Endothelial cell of umbilical vein (primary cell): Measurements from ENCODE around the gene OR13J1. TPM values are rescaled to one million over a fixed set of nuclear protein-coding genes. Genes with fewer than 3 reads are reported as not detected.

ENCODE experiments used
- BruUV-seq: library from RNA; stranded (reverse); fragments of 400-500 nt; replicated peaks from 2 replicates; lab custom pipeline; 2021; lab: Mats Ljungman, UMichigan
- CTCF ChIA-PET: fragments of 300-600, 350-600 bp; sonication (Branson Sonifier 250); formaldehyde crosslinking; loops from one replicate; lab custom pipeline; 2021; ENCODE audit warnings: antibody characterized with exemption, inconsistent platforms; lab: Charles Lee
- POLR2A ChIA-PET: fragments of 300-600, 350-600 bp; sonication (Branson Sonifier 250); formaldehyde crosslinking; loops from one replicate; lab custom pipeline; 2021; ENCODE audit warnings: antibody characterized with exemption, inconsistent platforms; lab: Charles Lee
- DNase-seq: peaks from one replicate; pipeline ENCODE4 v3.0.0-alpha.2; 2011; ENCODE audit warnings: low read depth, low spot score
- FAIRE-seq: peaks from 2 replicates; lab custom pipeline; 2011; peaks lifted over from hg19 to GRCh38; lab: Jason Lieb, UNC
- H2AFZ ChIP-seq: 2 replicates; pipeline ENCODE4 v1.6.0; 2012; ENCODE audit warnings: low read depth, low read length, control low read depth, inconsistent platforms
- H3K27ac ChIP-seq: 2 replicates; pipeline ENCODE4 v1.5.1; 2011; ENCODE audit warnings: low read depth, mild to moderate bottlenecking, control low read depth, low read length, moderate library complexity; ENCODE audit not compliant: insufficient read depth
- H3K27me3 ChIP-seq, 2 experiments: 2 replicates each; pipeline versions ENCODE4 v1.6.0 to v1.6.1; 2011; ENCODE audit warnings: low read length in 2 of 2, mixed read lengths in 1 of 2; ENCODE audit not compliant: control insufficient read depth in 2 of 2, insufficient read depth in 2 of 2
- H3K36me3 ChIP-seq, 2 experiments: 2 replicates in 1 of 2; 3 replicates in 1 of 2; pipeline ENCODE4 v1.5.1; 2011; ENCODE audit warnings: low read length in 2 of 2, mild to moderate bottlenecking in 1 of 2, moderate library complexity in 1 of 2; ENCODE audit not compliant: control insufficient read depth in 2 of 2, insufficient read depth in 2 of 2; ENCODE audit errors: extremely low read depth in 1 of 2
- H3K4me1 ChIP-seq: 3 replicates; pipeline ENCODE4 v1.5.1; 2011; ENCODE audit warnings: mild to moderate bottlenecking, low read length; ENCODE audit not compliant: control insufficient read depth, insufficient read depth; ENCODE audit errors: extremely low read depth
- H3K4me2 ChIP-seq: 2 replicates; pipeline ENCODE4 v1.6.1; 2011; ENCODE audit warnings: low read length, control low read depth, mixed read lengths; ENCODE audit not compliant: insufficient read depth
- H3K4me3 ChIP-seq, 3 experiments: fragments of 200-600 bp in 1 of 3; sonication (generic), shearing (Covaris generic) in 1 of 3; replicated peaks in 1 of 3; 2 replicates each; pipeline ENCODE4 v1.5.1; 2011 to 2016; ENCODE audit warnings: control low read depth in 3 of 3, low read length in 3 of 3, mild to moderate bottlenecking in 2 of 3, inconsistent platforms in 1 of 3, low read depth in 1 of 3, moderate library complexity in 1 of 3; ENCODE audit not compliant: insufficient read depth in 1 of 3
- H3K79me2 ChIP-seq: 2 replicates; pipeline ENCODE4 v1.6.0; 2012; ENCODE audit warnings: low read length, inconsistent platforms; ENCODE audit not compliant: control insufficient read depth, insufficient read depth
- H3K9ac ChIP-seq: replicated peaks from 2 replicates; pipeline ENCODE3; 2011; ENCODE audit warnings: low read length, control low read depth; ENCODE audit not compliant: insufficient read depth; ENCODE audit errors: extremely low read depth
- H3K9me1 ChIP-seq: replicated peaks from 3 replicates; pipeline ENCODE4 v1.6.0; 2011; ENCODE audit warnings: mild to moderate bottlenecking, low read length; ENCODE audit not compliant: control insufficient read depth, insufficient read depth; ENCODE audit errors: extremely low read depth
- H3K9me3 ChIP-seq: replicated peaks from 2 replicates; pipeline ENCODE4 v1.5.1; 2012; ENCODE audit warnings: low read length, inconsistent platforms; ENCODE audit not compliant: control insufficient read depth, insufficient read depth
- H4K20me1 ChIP-seq: replicated peaks from 2 replicates; pipeline ENCODE3; 2011; ENCODE audit warnings: mild to moderate bottlenecking, low read length; ENCODE audit not compliant: control insufficient read depth, insufficient read depth; ENCODE audit errors: extremely low read depth
- EZH2 ChIP-seq: IDR thresholded peaks from 2 replicates; pipeline ENCODE4 v1.6.1; 2012; ENCODE audit warnings: borderline replicate concordance, low read depth, mild to moderate bottlenecking, moderate library complexity, low read length, inconsistent platforms; ENCODE audit not compliant: severe bottlenecking
- FOS ChIP-seq: IDR thresholded peaks from 2 replicates; pipeline ENCODE4 v1.6.1; 2011; ENCODE audit warnings: mild to moderate bottlenecking, low read length, moderate library complexity, borderline replicate concordance; ENCODE audit not compliant: insufficient read depth
- GATA2 ChIP-seq: IDR thresholded peaks from 2 replicates; pipeline ENCODE4 v1.7.0; 2011; ENCODE audit warnings: low read depth, mild to moderate bottlenecking, moderate library complexity, mixed read lengths, low read length; ENCODE audit not compliant: insufficient read length, insufficient read depth
- JUN ChIP-seq: IDR thresholded peaks from 2 replicates; pipeline ENCODE4 v1.6.1; 2011; ENCODE audit warnings: borderline replicate concordance, low read depth; ENCODE audit not compliant: insufficient read length, insufficient read depth
- MYC ChIP-seq: IDR thresholded peaks from one replicate; pipeline ENCODE4 v1.6.1; 2011; ENCODE audit warnings: mild to moderate bottlenecking, low read depth, low read length
- POLR2A ChIP-seq: IDR thresholded peaks from 2 replicates; pipeline ENCODE4 v1.6.1; 2012; ENCODE audit warnings: low read depth, mild to moderate bottlenecking, control low read depth, low read length
- POLR2AphosphoS5 ChIP-seq: IDR thresholded peaks from 2 replicates; pipeline ENCODE4 v1.6.1; 2012; ENCODE audit warnings: low read depth, mild to moderate bottlenecking, control low read depth, low read length, moderate library complexity; ENCODE audit not compliant: insufficient read depth
- dilution Hi-C: fragments of 300-500 bp; cut with MboI; formaldehyde crosslinking; loops from one replicate; pipeline ENCODE4 v1.15.0; 2019; ENCODE audit warnings: low sequenced_read_pairs; ENCODE audit not compliant: extremely low pct_ligation_motif_present
- intact Hi-C: fragments of 100-400 bp; cut with micrococcal nuclease; formaldehyde crosslinking; loops from one replicate; pipeline ENCODE4 v1.10.0; 2022
- polyA plus RNA-seq, 4 experiments: library from polyadenylated mRNA; depleted of rRNA in 3 of 4; stranded (reverse) in 3 of 4; unstranded in 1 of 4; fragments of >200 nt; gene quantifications; 2 replicates each; pipeline versions ENCODE4 v1.2.1 to v1.2.3, GENCODE V29; 2011 to 2012; ENCODE audit warnings: missing spikeins in 1 of 4
- total RNA-seq: library from RNA; stranded (reverse); gene quantifications from 2 replicates; pipeline ENCODE4 v1.2.3, GENCODE V29; 2021
- TF ChIP-seq, protein P1 (sequence below): IDR thresholded peaks from 2 replicates; pipeline ENCODE4 v1.6.1; 2011; ENCODE audit not compliant: insufficient read depth, insufficient read length
- TF ChIP-seq, protein P2 (sequence below), 2 donors: IDR thresholded peaks; 1 replicate in 1 of 2; 2 replicates in 1 of 2; pipeline ENCODE4 v1.5.1; 2011; ENCODE audit warnings: low read length in 2 of 2, mild to moderate bottlenecking in 2 of 2, moderate library complexity in 2 of 2, control low read depth in 1 of 2, inconsistent platforms in 1 of 2, low read depth in 1 of 2; ENCODE audit not compliant: insufficient read depth in 1 of 2; ENCODE audit errors: extremely low read depth in 1 of 2

The OR13J1 gene
- total and polyA plus RNA-seq, 2 donors (not counting 3 experiments of a cell fraction or from before 2014, with no cell fraction given) = not detected

DNA sequence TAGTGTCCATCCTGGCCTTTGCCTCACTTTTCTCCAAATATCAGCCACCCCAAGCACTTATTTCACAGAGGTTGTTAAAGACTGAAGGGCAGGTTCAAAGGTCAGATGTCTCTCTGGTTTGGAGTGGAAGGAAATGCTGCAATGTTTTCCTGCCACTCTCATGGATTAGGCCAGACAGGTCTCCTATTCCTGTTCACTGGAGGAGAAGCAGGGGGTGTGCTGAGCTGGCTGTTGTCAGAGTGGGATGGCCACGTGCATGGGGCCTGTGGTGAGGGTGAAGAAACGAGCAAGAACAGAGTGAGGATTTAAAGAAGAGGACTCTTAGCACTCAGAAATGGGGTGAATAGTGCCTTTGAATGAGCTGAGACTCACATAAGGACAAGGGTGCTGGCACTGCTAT, 34.4 kb downstream of the OR13J1 start:
- no peak for TF ChIP-seq MYC
- TF ChIP-seq, protein P1, sequence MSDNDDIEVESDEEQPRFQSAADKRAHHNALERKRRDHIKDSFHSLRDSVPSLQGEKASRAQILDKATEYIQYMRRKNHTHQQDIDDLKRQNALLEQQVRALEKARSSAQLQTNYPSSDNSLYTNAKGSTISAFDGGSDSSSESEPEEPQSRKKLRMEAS = no peak
- no peak for TF ChIP-seq FOS
- no peak for TF ChIP-seq EZH2
- no peak for TF ChIP-seq POLR2A
- no peak for TF ChIP-seq GATA2
- no peak for TF ChIP-seq JUN
- TF ChIP-seq POLR2AphosphoS5 = no peak
- TF ChIP-seq, protein P2, sequence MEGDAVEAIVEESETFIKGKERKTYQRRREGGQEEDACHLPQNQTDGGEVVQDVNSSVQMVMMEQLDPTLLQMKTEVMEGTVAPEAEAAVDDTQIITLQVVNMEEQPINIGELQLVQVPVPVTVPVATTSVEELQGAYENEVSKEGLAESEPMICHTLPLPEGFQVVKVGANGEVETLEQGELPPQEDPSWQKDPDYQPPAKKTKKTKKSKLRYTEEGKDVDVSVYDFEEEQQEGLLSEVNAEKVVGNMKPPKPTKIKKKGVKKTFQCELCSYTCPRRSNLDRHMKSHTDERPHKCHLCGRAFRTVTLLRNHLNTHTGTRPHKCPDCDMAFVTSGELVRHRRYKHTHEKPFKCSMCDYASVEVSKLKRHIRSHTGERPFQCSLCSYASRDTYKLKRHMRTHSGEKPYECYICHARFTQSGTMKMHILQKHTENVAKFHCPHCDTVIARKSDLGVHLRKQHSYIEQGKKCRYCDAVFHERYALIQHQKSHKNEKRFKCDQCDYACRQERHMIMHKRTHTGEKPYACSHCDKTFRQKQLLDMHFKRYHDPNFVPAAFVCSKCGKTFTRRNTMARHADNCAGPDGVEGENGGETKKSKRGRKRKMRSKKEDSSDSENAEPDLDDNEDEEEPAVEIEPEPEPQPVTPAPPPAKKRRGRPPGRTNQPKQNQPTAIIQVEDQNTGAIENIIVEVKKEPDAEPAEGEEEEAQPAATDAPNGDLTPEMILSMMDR (IDR thresholded peaks at IDR 0.05; ENCODE audit: extremely low read depth in 1 of 2, insufficient read depth in 1 of 2, low read depth in 1 of 2, low read length in 2 of 2) = no peak
- H3K27ac ChIP-seq = no peak overlapping the region
- H4K20me1 ChIP-seq = no peaks in the 10 kb centered on the region
- no peaks in the 10 kb centered on the region for H3K4me1 ChIP-seq
- peaks cover 0 to 14% of the 10 kb centered on the region in 2 experiments for H3K27me3 ChIP-seq
- no peaks in the 10 kb centered on the region for H3K9me3 ChIP-seq
- H3K9me1 ChIP-seq = no peaks in the 10 kb centered on the region
- no peaks in the 10 kb centered on the region for H3K79me2 ChIP-seq
- no peaks in the 10 kb centered on the region for H3K36me3 ChIP-seq
- BruUV-seq = no TSS peak
- H3K9ac ChIP-seq = no peak overlapping the region
- H2AFZ ChIP-seq = no peak overlapping the region
- dilution Hi-C loops (no loop called here), intact Hi-C loops (no loop called here)
- H3K4me3 ChIP-seq = no peak overlapping the region
- ChIA-PET POLR2A (interaction anchor here (0.6 kb wide), 1 partner anchor 13 kb away, joined by 7 read pairs; no protein-coding TSS in a partner anchor), CTCF (interaction anchor here (0.8 to 3.2 kb wide), 16 partner anchors 8 to 178 kb away, joined by 3 to 27 read pairs (median 4); partner anchors contain the start of genes CCDC107, HINT2 and RMRP)
- FAIRE-seq (no peak), DNase-seq (no peak)
- no peak overlapping the region for H3K4me2 ChIP-seq
